ENCODE measurements around the gene CSNK2B. TPM values are rescaled to one million over a fixed set of nuclear protein-coding genes. Genes with fewer than 3 reads are reported as not detected.

The CSNK2B gene
- total RNA-seq, 1 donor from 2014 or later: 224 TPM

DNA sequence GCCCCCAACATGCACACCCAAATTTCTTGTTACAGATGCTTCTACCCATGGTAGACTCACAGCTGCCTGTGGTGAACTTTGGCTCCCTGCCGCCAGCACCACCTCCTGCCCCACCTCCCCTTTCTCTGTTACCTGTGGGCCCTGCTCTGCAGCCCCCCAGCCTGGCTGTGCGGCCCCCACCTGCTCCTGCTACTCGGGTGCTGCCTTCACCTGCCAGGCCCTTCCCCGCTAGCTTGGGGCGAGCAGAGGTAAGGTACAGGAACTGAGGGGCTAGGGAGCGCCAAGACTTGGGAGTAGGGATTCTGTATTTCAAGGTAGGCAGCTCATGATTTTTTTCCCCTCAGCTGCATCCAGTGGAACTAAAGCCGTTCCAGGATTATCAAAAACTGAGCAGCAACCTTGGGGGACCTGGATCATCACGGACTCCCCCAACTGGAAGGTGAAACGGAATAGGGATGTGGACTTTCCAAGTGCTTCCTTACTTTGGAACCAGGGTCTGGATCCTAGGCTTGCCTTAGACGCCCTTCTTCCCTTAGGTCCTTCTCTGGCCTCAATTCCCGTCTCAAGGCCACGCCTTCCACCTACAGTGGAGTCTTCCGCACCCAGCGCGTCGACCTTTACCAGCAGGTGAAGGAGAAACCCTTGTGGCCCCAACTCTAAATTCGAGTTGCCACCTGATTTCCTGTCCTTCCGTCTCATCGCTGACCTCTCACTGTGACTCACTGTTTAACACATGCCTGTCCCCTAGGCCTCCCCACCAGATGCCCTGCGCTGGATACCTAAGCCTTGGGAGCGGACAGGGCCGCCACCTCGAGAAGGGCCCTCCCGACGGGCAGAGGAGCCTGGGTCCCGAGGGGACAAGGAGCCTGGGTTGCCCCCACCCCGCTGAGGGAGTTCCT is 28.9 kb upstream of the CSNK2B start:
- intact Hi-C loops (cut with micrococcal nuclease): no loop called here

DNA sequence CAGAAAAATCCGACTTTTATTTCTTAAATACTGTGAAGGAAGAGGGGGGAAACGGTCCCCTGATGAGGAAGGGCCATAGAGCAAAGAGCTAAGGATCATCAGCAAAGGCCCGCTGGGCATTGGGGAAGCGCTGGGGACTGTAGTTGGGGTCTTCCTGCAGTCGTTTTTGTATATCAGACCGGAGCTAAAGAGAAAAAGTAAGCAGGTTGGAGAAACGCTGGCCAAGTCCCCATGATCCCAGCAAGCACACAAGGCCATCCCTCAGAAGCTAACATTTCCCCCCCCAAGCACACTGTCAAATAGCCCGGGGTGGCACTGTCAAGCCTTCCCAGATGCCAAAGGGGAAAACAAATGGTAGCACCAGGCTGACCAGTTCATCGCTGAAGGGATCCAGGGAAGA is 26.8 kb upstream of the CSNK2B start:
- intact Hi-C loops (cut with micrococcal nuclease): no loop called here

DNA sequence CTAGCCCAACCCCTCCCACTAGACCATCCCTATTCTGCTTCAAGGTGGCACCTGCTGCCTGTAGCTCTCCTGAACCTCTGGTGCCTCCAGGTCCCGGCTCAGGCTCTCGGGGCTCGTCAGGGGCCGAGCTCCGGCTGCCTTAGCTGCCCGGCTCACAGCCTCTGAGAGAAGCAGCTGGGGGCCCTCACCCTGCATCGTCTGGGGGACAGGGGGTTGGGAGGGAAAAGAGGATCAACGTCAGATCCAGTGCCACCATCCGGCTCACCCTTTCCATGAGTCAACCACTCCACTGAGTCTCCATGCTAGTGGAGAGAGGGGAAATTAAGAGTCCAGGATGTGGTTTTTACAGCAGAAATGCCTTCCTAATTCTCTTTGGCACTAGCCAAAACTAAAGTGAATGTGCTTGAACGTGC is 26.4 kb upstream of the CSNK2B start:
- intact Hi-C loops (cut with micrococcal nuclease): no loop called here

DNA sequence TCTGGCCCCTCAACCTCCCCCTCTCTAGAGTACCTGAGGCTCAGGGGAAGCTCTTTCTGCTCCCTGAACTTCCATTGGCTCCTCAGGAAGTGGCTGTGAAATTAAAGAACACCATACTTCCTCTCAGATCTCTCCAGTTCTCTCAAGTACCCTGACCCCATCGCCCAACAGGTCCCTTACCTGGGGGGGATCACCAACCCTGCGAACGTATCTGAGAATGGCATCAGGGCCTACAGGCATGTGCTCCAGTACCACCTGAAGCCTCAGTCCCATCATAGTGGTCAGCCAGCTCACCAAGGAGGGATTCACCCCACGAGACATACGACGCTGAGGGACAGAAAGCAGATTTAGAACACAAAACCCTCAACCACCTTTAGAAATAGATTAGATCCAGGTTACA is 25.3 kb upstream of the CSNK2B start:
- intact Hi-C loops (cut with micrococcal nuclease): no loop called here

DNA sequence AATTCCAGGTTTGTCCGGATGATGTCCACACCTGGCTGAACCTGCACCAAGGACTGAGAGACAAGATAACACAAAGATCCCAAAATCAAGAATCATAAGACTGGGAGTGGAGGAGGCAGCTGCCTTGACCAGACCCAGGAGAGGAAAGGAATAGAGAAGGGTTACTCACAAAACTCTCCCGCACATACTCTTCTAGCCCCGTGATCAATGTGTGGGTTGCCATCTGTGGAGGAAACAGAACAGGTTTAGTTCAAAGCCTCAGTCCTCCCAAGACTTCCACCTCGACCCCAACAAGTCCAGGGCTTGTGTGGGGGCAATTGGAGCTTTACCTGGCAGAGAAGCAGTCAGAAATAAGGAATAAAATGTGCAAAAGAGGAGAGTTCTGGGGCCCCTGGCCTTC is 24.5 kb upstream of the CSNK2B start:
- intact Hi-C loops (cut with micrococcal nuclease): no loop called here

DNA sequence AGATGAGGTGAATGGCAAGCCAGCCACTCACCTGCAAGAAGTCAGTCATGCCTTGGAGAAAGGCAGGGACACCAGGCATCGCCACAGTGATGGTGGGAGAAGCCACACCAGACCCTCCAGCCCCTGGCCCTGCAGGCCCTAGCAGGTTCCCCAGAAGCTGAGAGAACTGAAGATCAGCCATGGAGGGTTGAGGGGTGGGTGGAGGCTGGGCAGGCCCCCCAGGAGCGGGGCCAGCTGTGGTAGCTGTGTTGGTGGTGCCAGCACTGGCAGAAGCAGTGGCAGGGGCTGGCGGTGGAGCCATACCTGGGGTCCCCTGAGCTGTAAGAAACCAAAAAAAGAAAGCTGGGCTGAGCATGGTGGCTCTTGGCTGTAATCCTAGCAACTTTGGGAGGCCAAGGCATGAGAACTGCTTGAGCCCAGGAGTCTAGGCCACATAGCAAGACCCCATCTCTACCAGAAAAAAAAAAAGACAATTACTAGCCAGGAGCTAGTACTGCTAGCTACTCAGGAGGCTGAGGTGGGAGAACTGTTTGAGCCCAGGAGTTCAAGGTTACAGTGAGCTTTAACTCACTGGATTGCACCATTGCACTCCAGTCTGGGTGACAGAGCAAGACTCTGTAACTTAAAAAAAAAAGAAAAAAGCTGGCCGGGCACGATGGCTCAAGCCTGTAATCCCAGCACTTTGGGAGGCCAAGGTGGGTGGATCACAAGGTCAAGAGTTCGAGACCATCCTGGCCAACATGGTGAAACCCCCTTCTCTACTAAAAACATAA is 22.9 kb upstream of the CSNK2B start:
- intact Hi-C loops (cut with micrococcal nuclease): no loop called here

DNA sequence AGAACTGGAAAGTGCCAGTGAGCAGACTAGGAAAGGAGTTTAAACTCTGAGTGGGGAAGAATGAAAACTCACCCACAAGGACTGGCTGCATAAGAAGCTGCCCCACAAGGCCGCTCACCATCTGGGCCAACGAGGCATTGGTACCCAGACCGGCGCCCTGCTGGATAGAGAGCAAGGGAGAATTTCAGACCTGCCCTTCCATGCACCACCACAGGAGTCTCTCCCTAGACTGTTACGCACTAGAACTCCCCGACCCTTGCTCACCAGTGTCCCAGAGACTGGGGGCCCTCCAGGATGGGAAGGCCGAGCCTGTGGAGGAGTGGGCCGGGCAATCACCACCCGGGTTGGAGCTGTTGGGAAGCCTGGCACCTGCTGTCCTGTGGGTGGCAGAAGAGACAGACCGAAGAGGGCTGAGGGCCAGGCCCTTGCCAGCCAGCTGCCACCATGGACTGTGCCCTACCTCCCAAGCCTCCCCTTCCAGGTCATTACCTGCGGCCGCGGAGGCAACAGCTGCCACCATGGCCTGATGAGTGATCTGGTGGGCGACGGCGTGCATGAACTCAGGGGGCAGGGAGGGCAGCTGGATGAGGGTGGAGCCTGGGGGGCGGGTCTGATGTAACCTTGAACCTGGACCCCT is 21.9 kb upstream of the CSNK2B start:
- intact Hi-C loops (cut with micrococcal nuclease): no loop called here

DNA sequence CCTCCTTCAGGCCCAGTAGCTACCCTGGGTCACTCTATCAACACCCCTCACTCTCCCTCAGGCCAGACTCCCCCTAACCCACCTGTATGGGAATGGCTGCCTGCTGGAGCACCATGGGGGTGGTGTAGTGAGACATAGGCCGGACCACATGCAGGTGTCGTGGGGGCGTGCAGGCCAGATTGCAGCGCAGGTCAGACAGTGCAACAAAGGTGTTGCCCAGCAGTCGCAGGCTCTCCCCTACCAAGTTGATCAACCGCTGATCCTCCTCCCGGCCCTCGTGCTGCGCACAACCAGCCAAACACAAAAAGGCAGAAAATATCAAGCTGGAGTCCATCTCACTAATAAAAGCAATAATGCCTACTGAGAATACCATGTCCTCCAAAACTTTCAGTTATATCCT is 20.6 kb upstream of the CSNK2B start:
- intact Hi-C loops (cut with micrococcal nuclease): no loop called here

DNA sequence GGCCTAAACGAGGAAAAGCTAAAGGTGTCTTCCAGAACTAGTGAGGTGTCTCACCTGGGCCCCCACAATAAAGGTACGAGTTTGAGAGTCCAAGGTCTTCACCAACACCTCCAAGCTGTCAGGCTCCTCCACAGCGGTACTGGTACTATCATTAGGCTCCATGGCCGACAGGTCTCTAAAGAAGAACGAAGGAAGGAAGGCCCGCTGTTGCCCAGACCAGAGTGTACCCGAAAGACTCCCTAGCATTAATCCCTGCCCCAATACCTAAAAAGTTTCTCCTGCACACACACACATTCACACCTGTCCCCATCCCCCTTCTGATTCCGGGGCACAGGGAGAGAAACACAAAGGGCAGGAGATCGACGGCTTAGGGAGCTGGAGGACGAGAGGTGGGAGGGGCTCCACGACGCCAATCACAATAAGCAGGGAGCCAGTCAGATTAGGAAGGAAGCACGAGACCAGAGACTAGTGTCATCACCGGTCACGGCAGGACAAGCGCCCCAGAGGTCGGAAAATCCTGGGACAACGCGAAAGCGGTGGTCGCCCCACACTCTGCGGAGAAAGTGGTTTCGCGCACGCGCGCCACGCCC is 14.2 kb upstream of the CSNK2B start:
- intact Hi-C loops (cut with micrococcal nuclease): loop anchor here (1.0 to 5.0 kb wide), 17 partner anchors 9 to 1080 kb away; partner anchors contain the start of genes ABCF1, ABHD16A, C6orf47 and DDX39B

DNA sequence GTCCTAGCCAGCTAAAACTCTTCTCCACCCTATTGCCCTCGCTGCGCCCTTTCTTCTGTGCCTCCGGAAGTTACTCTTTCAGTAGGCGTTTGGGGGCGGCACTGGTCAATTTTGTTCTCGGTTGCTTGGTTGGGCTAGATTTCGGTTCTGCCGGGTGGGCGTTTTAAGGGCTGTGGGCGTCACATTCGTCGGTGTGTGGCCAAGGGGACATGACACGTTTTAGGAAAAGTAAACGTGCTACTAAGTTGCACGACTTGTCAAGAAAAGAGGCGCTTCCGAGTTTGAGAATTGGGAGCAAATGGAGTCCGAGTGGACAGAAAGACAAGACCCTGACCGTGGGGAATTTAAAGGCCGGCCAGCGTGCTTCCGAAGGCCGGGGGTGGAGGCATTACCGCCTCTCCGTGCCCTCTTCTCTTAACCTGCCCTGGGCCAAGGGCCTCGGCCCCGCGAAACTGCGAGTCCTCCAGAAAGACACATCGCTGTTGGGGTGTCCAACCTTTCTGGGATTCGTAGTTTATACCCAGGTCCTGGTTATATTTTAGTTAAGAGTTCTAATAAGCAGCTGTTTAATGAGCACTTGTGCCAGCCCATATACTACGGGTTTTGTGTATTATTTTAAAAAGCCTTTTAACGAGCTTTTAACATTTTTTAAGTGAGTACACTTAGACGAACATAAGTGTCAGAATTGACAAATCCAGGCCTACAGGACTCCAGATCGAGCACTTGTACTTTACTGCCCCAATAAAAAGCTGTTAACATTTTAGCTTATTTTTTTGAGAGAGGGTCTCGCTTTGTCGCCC is 12.8 kb upstream of the CSNK2B start:
- intact Hi-C loops (cut with micrococcal nuclease): loop anchor here (1.0 to 5.0 kb wide), 17 partner anchors 7 to 1082 kb away; partner anchors contain the start of genes ABCF1, ABHD16A, C6orf47 and DDX39B

DNA sequence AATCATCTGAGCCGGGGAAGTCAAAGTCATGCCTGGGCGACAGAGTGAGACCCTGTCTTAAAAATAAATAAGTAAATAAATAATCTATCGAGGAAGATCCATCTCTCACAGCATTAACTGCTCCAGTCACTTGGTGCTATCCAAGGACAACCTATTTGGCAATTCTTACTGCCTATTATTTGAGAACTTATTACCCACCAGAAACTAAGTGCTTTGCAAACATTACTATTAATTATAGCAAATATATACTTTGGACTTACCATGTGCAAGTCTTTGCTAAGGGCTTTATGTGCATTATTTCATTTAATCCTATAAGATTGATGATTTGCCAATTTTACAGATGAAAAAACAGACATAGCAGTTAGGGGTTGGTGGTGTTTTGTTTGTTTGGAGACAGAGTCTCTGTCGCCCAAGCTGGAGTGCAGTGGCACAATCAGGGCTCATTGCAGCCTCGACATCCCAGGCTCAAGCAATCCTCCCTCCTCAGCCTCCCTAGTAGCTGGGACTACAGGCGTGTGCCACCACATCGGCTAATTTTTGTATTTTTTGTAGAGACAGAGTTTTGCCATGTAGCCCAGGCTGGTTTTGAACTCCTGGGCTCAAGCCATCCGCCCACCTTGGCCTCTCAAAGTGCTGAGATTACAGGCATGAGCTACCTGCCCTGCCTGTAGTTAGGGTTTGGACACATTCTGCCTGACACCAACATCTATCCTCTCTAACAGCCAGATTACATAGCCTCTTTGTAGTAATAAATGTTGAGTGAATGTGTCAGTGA is 11.1 kb upstream of the CSNK2B start:
- intact Hi-C loops (cut with micrococcal nuclease): loop anchor here (5.0 kb wide), 3 partner anchors 157 to 543 kb away; partner anchors contain the start of gene MICB

DNA sequence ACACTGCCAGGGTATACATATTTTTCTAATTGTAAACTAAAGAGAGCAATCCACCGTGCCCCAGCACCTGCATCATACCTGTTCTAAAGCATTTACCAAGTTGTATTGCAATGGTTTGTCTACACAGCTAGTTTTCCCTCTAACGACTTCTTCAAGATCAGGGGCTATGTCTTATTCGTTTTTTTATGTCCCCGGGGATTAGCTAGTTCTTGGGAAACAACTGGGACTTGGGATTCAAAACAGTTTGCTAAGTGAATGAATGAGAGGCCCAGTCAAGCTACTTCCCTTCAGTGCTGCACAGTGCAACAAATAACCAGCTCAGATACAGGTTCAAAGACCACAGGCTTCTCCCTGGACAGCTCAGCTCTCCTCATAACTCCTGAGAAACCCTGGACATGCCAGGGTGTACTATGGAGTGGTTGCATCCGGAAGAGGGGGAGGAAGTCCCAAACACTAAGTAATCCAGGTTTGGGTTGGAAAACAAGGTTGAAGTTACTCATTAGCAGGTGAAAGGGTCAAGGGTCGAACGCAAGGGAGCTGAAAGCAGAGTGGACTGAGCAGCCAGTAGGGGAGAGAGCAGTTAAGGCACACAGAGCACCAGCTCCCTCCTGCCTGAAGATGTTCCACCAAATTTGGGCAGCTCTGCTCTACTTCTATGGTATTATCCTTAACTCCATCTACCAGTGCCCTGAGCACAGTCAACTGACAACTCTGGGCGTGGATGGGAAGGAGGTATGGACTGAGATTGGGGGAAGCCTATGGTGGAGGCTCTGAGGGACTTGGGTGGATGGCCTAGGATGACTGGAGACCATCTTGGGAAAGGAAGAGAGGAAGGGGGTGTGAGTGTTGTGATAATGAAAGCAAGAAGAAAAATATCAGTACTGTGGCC is 10.3 kb upstream of the CSNK2B start, which contains the start of gene APOM:
Gene APOM (plus strand): TSS at position 546 of the 889 bp plus-strand sequence. CDS start 73 bp downstream, at position 619.
- intact Hi-C loops (cut with micrococcal nuclease): no loop called here

DNA sequence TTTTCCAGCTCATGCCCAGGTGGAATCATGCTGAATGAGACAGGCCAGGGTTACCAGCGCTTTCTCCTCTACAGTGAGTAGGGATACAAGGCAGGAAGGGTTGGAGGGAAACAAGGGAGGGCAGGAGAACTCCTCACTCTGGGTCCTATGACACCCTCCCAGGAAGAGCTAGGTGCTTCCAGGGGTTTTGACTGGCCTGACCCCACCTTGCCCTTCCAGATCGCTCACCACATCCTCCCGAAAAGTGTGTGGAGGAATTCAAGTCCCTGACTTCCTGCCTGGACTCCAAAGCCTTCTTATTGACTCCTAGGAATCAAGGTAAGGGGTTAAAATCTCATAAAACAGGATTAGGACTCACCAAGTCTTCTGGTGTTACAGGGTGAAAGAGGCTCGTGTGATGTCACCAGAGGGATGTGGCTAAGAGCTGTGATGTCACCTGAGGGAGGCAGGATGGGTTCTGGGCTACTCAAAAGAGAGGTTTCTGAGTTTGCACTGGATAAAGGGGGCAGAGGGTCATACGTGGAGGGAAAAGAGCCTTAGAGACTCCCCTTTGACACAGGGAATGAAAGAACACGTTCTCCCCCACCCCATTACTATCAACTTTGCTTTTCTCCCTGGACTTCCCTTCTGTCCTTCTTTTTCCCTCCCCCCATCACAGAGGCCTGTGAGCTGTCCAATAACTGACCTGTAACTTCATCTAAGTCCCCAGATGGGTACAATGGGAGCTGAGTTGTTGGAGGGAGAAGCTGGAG is 8.3 kb upstream of the CSNK2B start:
- intact Hi-C loops (cut with micrococcal nuclease): no loop called here

DNA sequence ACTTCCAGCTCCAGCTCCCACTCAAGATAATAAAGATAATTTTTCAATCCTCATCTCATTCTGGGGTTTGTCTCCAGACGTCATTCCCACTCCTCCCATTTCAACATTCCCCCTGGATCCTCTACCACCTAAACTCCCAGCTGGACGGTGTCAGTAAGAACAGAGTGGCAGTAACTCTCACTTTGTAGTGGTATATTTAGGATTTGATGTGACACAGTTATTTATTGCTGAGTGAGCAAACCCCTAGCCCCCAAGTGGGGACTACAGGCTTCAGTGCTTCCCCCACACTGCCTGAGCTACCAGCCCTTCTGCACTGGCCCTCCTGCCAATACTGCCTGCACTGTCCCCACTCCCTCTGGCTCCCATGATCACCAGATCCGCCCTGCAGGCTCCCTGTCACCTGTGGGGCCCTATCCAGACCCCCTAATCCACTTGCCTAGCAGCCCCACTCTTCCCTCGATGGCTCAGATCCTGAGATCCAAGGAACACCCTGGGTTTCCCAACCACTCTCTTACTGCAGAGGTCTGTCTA is 7.7 kb upstream of the CSNK2B start:
- intact Hi-C loops (cut with micrococcal nuclease): no loop called here

DNA sequence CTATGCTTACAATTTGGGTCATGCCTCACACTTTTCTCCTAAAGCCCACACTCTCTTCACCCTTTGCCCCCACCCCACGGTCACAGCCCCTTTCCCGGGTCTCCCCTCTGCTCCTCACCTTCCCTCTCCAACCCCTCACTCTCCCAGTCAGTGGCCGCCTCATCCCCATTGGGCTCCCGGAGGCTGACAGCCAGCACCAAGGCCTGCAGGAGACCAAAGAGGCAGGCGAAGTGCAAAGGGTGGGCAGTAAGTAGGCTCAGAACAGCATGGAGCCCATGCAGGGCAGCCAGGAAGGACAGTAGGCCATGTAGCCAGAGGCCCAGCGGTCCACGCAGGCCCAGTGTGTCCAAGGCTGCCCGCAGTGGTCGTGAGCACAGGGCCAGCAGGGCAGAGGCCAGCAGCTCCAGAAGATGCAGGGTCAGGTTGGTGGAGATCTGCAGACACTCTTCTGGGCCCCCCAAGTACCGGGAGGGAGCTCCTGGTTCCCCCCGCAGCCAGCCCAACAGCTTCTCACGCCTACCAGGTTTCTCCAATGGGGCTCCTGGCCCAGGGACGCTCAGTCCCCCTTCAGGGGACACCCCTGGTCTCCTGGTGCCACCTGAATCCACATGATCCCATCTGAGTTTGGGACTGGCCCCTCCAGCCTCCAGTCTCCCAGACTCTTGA is 6.8 kb upstream of the CSNK2B start:
- intact Hi-C loops (cut with micrococcal nuclease): no loop called here

DNA sequence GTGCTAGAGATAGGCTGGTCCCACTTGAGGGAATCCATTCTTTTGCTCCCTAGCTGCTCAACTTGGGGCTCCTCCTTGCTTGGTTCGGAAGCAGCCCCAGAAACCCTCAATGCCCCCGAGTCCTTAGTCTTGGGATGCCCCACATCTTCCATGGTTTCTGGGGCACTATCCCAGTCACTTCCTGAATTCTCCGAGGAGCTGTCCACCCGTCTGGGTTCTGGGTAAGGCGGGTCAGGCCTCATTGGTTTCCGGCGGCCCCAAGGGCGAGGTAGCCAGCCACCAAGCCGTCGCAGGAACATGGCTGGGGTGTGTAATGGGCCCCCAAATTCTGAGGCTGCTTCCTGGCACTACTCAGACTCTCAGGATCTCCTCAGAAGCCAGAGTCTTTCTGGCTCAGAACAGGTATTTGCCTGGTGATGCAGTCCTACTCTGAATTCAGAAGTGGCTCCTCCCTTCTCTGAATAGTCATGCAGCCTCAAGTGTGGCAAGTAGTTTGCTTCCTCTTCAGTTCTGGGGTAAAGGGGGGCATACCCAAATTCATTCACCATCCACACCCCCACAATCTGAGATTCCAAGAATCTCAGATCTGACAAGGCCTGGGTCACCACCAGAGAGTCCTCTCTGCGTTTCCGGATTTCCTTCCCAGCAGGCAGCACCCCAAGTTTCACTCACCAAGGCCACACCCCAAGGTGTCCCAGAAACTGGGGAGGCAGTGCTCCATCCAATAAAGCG is 6.1 kb upstream of the CSNK2B start:
- intact Hi-C loops (cut with micrococcal nuclease): loop anchor here (1.0 to 10.0 kb wide), 3 partner anchors 8 to 1755 kb away; partner anchors contain the start of genes BAG6, CUTA, PHF1 and PSMB9
